Measurements from ENCODE around the gene COL24A1. TPM values are rescaled to one million over a fixed set of nuclear protein-coding genes. Genes with fewer than 3 reads are reported as not detected.

Gene COL24A1
- total RNA-seq, 1 experiment from 2014 or later: 0.35 TPM

DNA sequence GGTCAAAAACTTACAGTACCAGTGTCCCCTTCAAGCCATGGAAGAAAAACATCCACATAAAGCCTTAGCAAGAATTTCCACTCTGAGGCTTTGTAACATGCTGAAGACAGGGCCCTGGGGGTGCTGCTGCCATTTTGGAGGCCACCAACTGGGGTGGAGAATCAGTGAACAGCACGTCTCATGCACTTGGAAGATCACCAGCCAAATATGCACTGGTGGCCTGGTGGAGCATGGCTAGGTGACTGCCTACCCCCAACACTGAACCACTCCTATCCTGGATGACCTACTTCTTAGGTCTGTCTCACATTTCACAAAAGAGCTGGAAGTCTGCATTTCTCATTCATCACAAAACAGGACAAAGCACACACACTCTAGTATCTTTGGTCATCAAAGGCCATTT is 126.4 kb downstream of the COL24A1 start:
- TF ChIP-seq, protein P1, sequence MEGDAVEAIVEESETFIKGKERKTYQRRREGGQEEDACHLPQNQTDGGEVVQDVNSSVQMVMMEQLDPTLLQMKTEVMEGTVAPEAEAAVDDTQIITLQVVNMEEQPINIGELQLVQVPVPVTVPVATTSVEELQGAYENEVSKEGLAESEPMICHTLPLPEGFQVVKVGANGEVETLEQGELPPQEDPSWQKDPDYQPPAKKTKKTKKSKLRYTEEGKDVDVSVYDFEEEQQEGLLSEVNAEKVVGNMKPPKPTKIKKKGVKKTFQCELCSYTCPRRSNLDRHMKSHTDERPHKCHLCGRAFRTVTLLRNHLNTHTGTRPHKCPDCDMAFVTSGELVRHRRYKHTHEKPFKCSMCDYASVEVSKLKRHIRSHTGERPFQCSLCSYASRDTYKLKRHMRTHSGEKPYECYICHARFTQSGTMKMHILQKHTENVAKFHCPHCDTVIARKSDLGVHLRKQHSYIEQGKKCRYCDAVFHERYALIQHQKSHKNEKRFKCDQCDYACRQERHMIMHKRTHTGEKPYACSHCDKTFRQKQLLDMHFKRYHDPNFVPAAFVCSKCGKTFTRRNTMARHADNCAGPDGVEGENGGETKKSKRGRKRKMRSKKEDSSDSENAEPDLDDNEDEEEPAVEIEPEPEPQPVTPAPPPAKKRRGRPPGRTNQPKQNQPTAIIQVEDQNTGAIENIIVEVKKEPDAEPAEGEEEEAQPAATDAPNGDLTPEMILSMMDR (conservative IDR thresholded peaks at IDR 0.05): no peak
- no peak overlapping the region; a peak in 1 of 7 replicates for H3K27ac Mint-ChIP-seq
- no peak overlapping the region for H3T11ph ChIP-seq (ENCODE audit: low read length)
- H2BK12ac ChIP-seq (ENCODE audit: insufficient read length, low read depth, low read length): no peak overlapping the region
- H4K91ac ChIP-seq (ENCODE audit: insufficient read length, low read depth, low read length): no peak overlapping the region
- H2BK15ac ChIP-seq (ENCODE audit: low read depth, low read length): no peak overlapping the region
- H3K9ac ChIP-seq (ENCODE audit: extremely low read depth, insufficient read length, low read length): no peak overlapping the region
- H3K36me3 Mint-ChIP-seq (ENCODE audit: insufficient read depth in 1 of 3, low read depth in 3 of 3): peaks cover 0 to 4% (median 2%) of the 10 kb centered on the region in 3 experiments; a peak in 1 of 7 replicates
- no peak overlapping the region for H3K23ac ChIP-seq (ENCODE audit: insufficient read length, low read depth, low read length)
- H2BK5ac ChIP-seq (ENCODE audit: insufficient read length, low read length): no peak overlapping the region
- no peaks in the 10 kb centered on the region; the same call in 1 of the 2 replicates for H3K4me1 ChIP-seq (ENCODE audit: insufficient read depth, low read length)
- no peak overlapping the region for H2BK20ac ChIP-seq (ENCODE audit: low read depth, low read length, poor library complexity, severe bottlenecking)
- H3K9me3 ChIP-seq (ENCODE audit: control insufficient read depth, low read depth, low read length): no peaks in the 10 kb centered on the region
- no peaks in the 10 kb centered on the region for H3K79me2 ChIP-seq (ENCODE audit: insufficient read depth, low read length)
- no peak overlapping the region for H2BK120ac ChIP-seq (ENCODE audit: low read depth, low read length, poor library complexity, severe bottlenecking)
- no peak overlapping the region for H4K8ac ChIP-seq (replicated peaks; ENCODE audit: insufficient read length, low read depth, low read length)
- no peak overlapping the region for H3K56ac ChIP-seq (ENCODE audit: insufficient read length, low read depth, low read length)
- WGBS (ENCODE audit: extremely low coverage, insufficient read length, low lambda C conversion rate): no CpG with 5 or more reads among the region's 1 CpG
- no peak overlapping the region for H3K4me3 Mint-ChIP-seq
- no peaks in the 10 kb centered on the region for H3K27me3 Mint-ChIP-seq (ENCODE audit: low read depth)
- DNase-seq: no peak
- no peaks in the 10 kb centered on the region for H3K79me1 ChIP-seq (ENCODE audit: insufficient read depth, low read depth, low read length, poor library complexity, severe bottlenecking)
- no peak overlapping the region for H2AK5ac ChIP-seq (ENCODE audit: insufficient read length, low read length)
- H3K27ac ChIP-seq (ENCODE audit: insufficient read length, low read depth, low read length): no peak overlapping the region
- H3K9me3 Mint-ChIP-seq: peaks cover 0 to 6% of the 10 kb centered on the region in 2 experiments; a peak in 2 of 5 replicates
- no peaks in the 10 kb centered on the region for H4K20me1 ChIP-seq (ENCODE audit: control insufficient read depth, insufficient read depth, insufficient read length)
- peaks cover 0 to 3% of the 10 kb centered on the region in 2 experiments; a peak in 1 of 4 replicates for H3K4me1 Mint-ChIP-seq
- H2AFZ ChIP-seq (ENCODE audit: low read length): no peak overlapping the region
- H3K14ac ChIP-seq (ENCODE audit: insufficient read depth, low read length): peak overlapping the region; percentile 13; the same call in 1 of the 2 replicates
- no peak overlapping the region for H4K5ac ChIP-seq (ENCODE audit: insufficient read length, low read depth, low read length)
- H3K23me2 ChIP-seq (ENCODE audit: insufficient read length, low read depth, low read length, poor library complexity, severe bottlenecking): no peaks in the 10 kb centered on the region
- H3K27me3 ChIP-seq (ENCODE audit: insufficient read depth, low read length): no peaks in the 10 kb centered on the region
- no peak overlapping the region for H3K18ac ChIP-seq (ENCODE audit: insufficient read length, low read depth, low read length)
- H3K4me2 ChIP-seq (ENCODE audit: insufficient read depth, insufficient read length, low read length): no peak overlapping the region
- H3K4ac ChIP-seq (ENCODE audit: low read depth, low read length): no peak overlapping the region
